ENCODE measurements around the gene PNPLA7. TPM values are rescaled to one million over a fixed set of nuclear protein-coding genes. Genes with fewer than 3 reads are reported as not detected.

Gene PNPLA7
- total and polyA plus RNA-seq, 2 of the 13 experiments (the other 11 are each of a cell fraction or from before 2014, with no cell fraction given): 0.42 to 1.5 TPM

GRCh38 chr9:137415451-137415850, 134.8 kb downstream of the PNPLA7 start:
- WGBS (ENCODE audit: low lambda C conversion rate): 93% methylated on average over 5 of the region's 5 CpGs
- no peak overlapping the region for H3K27ac ChIP-seq (ENCODE audit: extremely low read length, insufficient read depth, low read length)
- ChIA-PET CTCF (ENCODE audit: low intra/inter-chr PET ratio, low total read pairs) (no interaction called here), POLR2A (no interaction called here)
- no peaks in the 10 kb centered on the region for H3K79me2 ChIP-seq (ENCODE audit: insufficient read depth, low read length)
- ATAC-seq: no peak
- H3K4me1 ChIP-seq (ENCODE audit: insufficient read depth, low read length): 0 out of 2 replicates have a peak, but pooled peaks cover 5% of the 10 kb centered on the region
- no peak overlapping the region for H3K4me2 ChIP-seq (ENCODE audit: low read depth, low read length)
- no peak overlapping the region for H3K9ac ChIP-seq (ENCODE audit: insufficient read depth, low read depth, low read length)
- no peaks in the 10 kb centered on the region for H3K27me3 ChIP-seq (ENCODE audit: control insufficient read depth in 1 of 2, insufficient read depth in 2 of 2, low read length in 2 of 2)
- FAIRE-seq: no peak
- in situ Hi-C loops (cut with HindIII; ENCODE audit: extremely low pct_ligation_motif_present, low pct_unique_long_range_greater_than_20kb): no loop called here
- no peak for DNase-seq (ENCODE audit: low spot score)
- no peak for TF ChIP-seq ZNF224 (CRISPR knock-in tag; IDR thresholded peaks at IDR 0.05)
- TF ChIP-seq MBD4 (IDR thresholded peaks at IDR 0.05; ENCODE audit: borderline replicate concordance, low read length): no peak
- no peak for TF ChIP-seq AFF4 (CRISPR knock-in tag; IDR thresholded peaks at IDR 0.05)
- no peak for TF ChIP-seq BRCA1 (CRISPR knock-in tag; IDR thresholded peaks at IDR 0.05)
- TF ChIP-seq POLR2AphosphoS5 (IDR thresholded peaks at IDR 0.05; ENCODE audit: low read depth, low read length): no peak
- no peak for TF ChIP-seq GLI4 (CRISPR knock-in tag; IDR thresholded peaks at IDR 0.05; ENCODE audit: borderline replicate concordance)
- TF ChIP-seq AGO1 (IDR thresholded peaks at IDR 0.05; ENCODE audit: low read depth, low read length, poor library complexity, severe bottlenecking): no peak
- no peak for TF ChIP-seq SPEN (CRISPR knock-in tag; IDR thresholded peaks at IDR 0.05; ENCODE audit: low read depth)
- TF ChIP-seq SMYD3 (CRISPR knock-in tag; IDR thresholded peaks at IDR 0.05): no peak
- TF ChIP-seq NR0B2 (CRISPR knock-in tag; IDR thresholded peaks at IDR 0.05): no peak
- no TSS peak for BruUV-seq (replicated peaks)
- H4K20me1 ChIP-seq (ENCODE audit: insufficient read depth, low read length): no peaks in the 10 kb centered on the region
- H3K4me3 ChIP-seq (replicated peaks in 1 of 3; ENCODE audit: insufficient read depth in 1 of 3, low read depth in 2 of 3, low read length in 3 of 3): no peak overlapping the region
- no peaks in the 10 kb centered on the region for H3K36me3 ChIP-seq (replicated peaks in 1 of 2; ENCODE audit: control insufficient read depth in 1 of 2, insufficient read depth in 2 of 2, low read length in 2 of 2)
- intact Hi-C loops (cut with micrococcal nuclease; ENCODE audit: unreplicated experiment): no loop called here
- no peak overlapping the region for H2AFZ ChIP-seq (ENCODE audit: low read length)
- no peaks in the 10 kb centered on the region for H3K9me3 ChIP-seq (ENCODE audit: low read length)

All from HepG2 (cell line).